Activated CD4-positive, CD25-positive, alpha-beta regulatory T cell treated with anti-CD3 and anti-CD28 coated beads, Interleukin-2, amount 50 U/mL, for 24 hours (primary cell): ENCODE measurements around the gene FJX1.
"Not testable (repeated sequence)": the region's sequence is repeated elsewhere in the genome, so short reads cannot be mapped to it uniquely, and the experiment has no call there.

Source experiments
- ATAC-seq, 2 donors: fragments of 150-1000 bp; cut with Tn5 transposase; one replicate each; pipeline ENCODE4 v1.10.0; 2021; ENCODE audit warnings: mild to moderate bottlenecking in 1 of 2, moderate library complexity in 1 of 2

The FJX1 gene

DNA sequence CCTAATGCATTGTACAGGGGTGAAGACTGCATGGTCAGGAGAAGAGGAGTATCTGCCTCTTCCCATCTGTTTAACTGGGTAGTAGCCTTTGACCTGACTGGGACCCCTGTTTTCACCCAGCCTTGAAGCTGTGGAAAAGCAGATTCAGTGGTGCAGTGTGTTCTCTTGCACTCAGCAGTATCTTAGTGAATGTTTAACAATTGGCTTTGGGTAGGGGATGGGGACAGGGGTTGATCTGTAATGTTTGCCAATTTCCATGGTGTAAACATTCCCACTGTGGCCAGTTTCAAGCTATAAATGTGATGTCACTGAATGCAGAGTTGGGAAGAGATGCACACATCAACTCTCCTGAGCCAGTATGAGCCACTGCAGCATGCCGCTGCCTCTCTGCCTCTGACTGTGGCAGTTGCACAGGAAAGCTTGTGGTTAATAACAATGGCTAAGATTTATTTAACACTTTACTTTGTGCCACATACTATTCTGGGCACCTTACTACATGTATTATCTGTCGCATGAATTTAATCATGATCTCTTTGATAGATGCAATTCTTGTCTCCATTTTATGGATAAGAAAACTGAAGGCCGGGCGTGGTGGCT is 15.7 kb downstream of the FJX1 start:
- no peak for ATAC-seq

DNA sequence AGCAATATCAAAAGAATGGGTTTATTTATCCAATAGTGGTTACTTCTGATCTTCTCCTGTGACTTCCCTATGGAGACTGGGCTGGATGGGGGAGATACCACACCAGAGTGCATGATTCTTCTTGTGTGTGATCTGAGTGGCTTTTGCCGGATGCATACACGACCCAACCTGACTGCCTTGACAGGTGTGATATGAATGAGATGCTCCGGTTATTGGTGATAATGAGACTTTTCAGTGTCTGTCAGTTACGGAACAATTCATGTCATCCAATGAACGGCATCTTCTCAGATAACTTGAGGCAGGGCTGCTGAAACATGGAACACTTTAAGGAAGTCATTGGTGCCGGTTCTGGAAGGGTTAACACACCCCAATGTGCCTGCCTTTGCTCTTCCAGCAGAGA is 17.7 kb downstream of the FJX1 start:
- no peak for ATAC-seq

DNA sequence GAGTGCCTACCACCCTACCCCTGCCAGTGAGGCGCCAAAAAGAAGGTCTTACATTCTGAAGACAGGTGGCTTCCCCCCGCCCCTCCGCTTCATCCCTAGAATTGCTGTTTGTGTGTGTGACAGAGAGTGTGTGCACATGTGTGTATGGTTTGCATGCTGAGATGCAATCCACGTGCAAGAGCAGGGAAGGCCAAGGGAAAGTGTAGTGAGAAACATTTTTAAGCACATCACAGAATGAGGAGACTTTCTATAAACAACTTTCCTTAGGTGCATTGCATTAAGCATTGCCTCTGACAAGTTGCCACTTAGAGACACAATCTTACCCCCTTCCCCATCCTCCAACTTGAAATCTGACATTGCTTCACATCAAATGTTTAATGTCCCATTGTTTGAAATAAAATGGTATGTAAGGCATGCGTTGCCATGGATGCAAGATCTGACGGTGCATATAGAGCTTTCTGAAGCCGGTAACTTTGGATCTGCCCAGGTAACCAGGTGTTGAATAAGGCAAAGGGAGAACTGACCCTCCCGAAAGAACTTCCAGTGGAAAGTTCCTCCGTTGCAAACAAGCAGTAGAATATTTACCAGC is 21.4 kb downstream of the FJX1 start:
- no peak for ATAC-seq

DNA sequence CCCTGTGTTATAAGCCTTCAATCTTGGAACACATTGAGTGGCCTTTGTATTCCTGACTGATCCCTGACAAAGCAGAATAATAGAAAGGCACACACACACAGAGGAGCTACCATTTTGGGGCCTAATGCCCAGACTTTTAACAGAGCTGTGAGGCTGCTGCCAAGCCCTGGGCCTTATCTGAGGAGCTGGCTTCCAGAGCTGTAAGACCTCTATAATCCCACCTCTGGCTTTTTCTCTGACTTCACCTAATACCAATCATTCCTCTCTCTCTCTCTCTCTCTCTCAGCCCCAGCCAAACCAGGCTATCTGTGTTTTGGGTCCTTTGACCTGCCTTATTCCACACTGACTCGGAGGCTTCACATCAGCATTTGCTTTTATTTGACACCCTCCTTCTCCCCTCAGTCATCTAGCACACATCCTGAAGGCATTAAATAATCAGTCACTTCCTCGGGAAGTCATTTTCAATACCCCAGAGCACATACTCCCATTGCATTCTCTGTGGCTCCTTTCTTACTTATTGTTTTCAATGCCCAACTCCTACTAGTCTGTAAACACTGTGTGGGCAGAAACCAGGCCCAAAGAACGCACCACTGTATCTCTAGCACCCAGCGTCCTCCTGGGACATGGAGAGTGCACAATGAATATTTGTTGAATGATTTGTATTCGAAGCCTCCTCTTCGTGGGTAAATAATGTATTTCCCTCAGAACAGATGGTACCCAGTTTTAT is 23.1 kb downstream of the FJX1 start:
- no peak for ATAC-seq

DNA sequence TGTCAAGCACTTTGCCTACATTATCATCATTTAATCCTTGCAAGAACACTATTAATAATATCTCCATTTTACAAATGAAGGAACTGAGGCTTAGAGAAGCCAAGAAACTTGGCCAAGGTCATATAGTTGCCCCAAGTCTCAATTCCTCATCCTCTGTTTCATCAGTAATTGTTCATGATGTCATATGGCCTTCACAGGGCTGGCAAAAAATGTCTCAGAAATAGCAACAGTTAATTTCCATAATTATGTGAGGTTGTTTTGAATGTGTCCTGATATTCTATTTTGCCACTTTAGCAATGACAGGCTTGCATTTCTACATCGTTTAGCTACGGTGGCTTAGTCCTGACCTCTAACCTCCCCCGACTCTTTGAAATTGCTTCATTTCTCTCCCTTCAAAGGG is 23.7 kb downstream of the FJX1 start:
- ATAC-seq = no peak

DNA sequence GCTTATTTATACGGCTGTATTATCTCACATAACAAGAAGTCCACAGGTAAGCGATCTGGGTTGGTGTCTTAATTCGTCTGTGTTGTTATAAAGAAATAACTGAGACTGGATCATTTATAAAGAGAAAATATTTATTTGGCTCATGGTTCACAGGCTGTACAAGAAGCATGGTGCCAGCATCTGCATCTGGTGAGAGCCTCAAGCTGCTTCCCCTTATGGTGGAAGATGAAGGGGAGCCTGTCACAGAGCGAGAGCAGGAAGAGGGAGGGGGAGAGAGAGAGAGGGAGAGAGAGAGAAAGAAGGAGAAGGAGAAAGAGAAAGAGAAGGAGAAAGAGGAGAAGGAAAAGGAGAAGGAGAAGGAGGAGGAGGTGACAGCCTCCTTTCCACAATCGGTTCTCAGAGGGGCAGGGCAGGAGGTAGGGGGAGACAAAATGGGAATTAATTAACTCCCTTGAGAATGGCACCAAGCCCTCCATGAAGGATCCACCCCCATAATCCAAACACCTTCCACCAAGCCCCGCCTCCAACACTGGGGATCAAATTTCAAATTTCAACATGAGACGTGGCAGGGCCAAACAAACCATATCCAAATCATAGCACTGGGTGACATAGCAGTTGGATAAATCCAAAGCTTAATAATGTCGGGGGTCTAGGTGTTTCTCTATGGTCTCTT is 29.3 kb downstream of the FJX1 start:
- no peak for ATAC-seq

DNA sequence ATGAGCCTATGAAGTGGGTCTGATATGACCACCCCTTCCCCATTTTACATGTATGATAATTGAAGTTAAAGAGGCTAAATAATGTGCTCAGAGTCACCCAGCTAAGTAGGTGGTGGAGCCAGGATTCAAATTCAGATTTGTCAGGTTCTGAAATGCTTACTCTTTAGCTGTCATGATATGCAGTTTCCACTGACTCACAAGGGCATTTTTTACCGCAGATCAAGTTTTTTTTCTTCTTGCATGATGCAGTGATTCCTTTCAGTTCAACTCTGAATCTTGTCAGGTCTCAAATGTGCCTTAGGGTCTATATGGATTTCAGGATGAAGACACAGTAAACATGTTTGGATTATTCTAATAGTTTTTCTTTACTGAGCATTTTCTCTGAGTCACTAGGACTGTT is 31.7 kb downstream of the FJX1 start:
- peak; percentile 68 to 70 for ATAC-seq

DNA sequence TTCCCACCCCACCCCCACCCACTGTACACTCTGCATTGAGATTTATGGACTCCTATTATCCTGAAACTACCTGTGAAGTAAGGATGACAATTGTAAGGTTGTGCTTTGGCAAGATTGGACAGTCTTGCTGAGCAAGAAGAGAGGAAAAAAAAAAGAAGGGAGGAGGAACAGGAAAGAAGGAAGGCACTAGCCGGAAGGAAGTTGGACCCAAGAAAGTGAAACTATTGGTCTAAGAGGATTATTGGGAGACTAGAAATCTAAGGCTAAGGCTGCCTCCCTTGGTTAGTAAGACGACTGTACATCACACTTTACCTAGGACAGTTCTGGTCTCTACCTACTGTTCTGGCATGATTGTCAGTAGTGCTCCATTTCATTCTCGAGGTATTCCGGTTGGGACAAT is 32.2 kb downstream of the FJX1 start:
- no peak for ATAC-seq

DNA sequence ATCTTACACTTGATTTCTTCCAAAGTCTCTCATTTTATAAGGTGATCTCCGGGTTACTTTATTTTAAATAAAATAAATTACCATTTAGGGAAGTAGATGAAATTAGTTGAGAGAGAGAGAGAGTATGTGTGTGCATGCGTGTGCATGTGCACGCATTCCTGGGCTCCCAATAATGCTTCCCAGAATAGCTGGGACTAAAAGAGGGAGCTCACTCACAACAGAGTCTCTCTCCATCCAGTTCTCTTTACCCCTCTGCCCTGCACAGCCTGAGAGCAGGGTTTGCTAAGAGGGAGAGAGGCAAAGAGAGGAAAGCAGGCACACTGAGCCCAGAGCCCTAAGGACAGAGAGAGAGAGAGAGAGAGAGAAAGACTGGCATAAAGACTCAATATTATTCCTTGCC is 33.0 kb downstream of the FJX1 start:
- no peak for ATAC-seq

DNA sequence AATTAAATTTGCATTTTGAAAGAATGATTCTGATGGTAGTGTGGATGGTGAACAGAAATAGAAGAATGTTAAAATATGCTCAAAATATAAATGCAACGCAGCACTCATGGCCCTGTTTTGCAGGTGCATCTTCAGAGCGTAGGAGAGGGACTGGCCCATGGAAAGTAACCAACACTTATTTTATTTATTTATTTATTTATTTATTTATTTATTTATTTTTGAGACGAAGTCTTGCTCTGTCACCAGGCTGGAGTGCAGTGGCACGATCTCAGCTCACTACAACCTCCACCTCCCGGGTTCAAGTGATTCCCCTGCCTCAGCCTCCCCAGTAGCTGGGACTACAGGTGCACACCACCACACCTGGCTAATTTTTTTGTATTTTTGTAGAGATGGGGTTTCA is 34.5 kb downstream of the FJX1 start:
- ATAC-seq = not testable (repeated sequence)

DNA sequence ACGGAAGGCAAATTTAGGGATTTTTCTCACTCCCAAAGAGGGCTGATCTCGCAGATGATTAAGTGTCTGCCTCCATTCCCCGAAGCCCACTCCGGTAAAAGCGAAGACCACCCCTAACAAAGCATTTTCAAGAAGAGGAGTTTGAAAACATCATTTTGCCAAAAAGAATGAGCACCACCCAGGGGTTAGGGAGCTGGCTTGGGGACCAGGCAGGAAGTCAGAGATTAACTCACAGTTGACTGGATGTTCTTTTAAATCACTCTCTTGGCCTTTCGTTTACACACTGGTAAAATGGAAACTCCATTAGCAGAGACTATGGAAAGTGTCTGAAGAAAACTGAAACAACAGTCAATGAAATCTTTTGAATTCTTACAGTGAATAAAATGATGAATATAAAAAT is 36.5 kb downstream of the FJX1 start:
- ATAC-seq = no peak

DNA sequence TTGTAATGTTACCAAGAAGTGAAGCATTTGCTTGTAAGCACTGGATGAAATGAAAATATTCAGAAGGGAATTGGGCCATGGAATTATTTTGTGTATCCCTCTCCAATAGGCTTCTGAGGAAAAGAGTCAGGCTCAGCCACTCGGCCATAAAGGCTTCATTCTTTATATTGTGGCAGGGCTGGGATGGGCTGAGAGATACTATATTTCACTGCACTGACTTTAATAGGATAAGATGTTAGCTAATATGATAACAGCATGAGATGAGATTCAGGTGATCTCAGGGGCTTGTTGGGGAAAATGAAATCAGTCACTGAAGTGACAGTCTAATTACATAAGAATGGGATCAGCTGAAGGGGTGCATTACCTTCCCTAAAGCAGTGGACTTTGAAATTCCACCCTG is 37.0 kb downstream of the FJX1 start:
- ATAC-seq = no peak

DNA sequence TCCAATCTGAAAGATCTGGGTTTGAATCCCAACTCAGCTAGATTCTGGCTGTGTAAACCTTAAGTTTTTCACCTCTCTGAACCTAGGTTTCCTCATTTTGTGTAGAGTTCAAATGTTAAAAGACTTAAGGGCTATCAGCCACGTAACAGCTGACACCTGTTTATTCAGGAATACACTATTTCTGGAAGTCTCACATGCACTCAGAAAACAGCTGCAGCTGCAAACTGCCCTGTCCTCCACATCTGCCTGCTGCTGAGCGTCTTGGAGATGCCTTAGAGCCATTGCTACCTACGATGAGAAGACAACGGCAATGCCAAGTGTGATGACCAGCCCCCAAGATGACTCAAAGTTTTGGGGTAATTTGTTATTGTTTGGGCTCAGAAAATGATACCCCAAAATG is 37.6 kb downstream of the FJX1 start:
- ATAC-seq = no peak

DNA sequence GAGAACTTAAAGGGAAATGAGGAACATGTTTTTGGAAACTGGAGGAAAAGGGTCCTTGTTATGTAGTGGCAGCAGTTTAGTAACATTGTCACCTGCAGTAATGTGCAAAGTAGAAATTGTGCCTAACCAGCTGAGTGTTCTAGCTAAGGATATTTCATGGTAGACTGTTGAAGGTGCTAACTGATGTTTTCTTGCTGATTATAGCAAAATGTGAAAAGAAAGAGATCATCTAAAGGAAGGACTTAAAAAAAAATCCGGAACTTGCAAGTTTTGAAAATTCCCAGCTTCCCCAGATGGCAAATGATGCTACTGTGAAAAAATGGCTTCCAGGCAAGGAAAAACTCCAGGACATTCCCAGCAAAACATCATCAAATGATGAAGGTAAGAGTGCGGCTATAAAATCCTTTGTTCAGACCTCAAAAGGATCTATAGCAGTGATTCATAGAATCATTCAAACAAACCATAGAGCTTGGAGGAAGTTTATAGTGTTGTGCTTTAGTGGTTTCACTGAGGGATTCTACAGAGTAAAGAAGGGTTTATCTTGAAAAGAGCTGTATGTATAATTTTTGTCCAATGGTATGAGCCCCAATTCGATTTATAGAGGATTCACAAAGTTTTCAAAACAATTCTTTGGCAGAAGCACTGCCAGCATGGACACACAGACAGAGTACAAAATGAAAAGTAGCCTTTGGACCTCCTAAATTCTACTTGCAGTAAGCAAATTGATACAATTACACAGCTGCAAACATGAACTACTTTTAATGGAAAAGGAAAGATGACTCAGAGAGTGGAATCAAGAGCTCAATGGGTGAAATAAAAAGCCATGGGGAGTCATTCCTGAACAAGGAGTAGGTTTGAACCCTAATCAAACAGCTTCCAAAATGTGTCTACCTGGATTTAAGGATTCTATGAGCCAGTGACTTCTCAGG is 40.0 kb downstream of the FJX1 start:
- no peak for ATAC-seq

DNA sequence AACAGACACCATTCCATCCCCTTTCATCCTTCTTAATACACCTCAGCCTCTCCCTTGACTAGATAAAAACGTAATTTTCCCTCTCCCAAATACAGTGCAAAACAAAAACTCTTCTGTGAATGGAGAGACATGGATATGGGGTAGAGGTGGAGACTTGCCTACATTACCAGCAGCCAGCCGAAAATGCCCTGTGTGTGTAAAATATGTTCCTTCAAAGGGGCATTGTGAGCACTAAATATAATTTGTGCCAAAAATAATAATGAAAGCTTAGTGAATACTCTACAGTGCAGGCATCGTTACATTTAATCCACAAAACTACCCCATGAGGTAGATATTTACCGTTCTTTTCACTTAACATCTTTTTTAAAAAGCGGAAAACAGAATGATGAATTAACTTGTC is 43.3 kb downstream of the FJX1 start:
- no peak for ATAC-seq

DNA sequence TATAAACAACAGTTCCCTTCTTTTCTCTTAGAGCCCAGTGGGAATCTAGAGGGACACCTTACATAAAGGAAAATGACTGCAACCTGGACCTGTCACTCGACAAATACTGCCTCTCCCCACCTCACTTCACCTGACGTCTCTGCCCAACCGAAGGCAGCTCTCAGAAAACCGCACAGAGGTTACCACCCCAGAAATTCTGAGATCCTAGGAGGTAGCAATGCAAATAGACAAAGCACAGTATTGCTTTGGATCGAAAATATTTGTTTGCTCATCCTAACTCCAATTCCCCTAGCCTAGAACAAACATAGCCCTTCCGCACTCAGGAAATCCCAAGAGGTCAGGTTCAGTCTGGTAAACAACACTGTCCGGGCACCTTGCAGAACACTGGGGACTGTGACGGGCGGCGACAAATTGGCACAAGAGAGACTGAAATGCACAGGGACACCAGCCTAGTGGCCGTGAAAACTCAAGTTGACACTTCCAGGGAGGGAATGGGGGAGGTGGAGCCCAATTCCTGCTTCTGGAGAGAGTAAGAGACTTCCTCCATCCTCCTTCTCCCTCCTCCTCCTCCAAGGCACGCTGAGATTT is 43.9 kb downstream of the FJX1 start:
- ATAC-seq = peak; percentile 7 to 11

DNA sequence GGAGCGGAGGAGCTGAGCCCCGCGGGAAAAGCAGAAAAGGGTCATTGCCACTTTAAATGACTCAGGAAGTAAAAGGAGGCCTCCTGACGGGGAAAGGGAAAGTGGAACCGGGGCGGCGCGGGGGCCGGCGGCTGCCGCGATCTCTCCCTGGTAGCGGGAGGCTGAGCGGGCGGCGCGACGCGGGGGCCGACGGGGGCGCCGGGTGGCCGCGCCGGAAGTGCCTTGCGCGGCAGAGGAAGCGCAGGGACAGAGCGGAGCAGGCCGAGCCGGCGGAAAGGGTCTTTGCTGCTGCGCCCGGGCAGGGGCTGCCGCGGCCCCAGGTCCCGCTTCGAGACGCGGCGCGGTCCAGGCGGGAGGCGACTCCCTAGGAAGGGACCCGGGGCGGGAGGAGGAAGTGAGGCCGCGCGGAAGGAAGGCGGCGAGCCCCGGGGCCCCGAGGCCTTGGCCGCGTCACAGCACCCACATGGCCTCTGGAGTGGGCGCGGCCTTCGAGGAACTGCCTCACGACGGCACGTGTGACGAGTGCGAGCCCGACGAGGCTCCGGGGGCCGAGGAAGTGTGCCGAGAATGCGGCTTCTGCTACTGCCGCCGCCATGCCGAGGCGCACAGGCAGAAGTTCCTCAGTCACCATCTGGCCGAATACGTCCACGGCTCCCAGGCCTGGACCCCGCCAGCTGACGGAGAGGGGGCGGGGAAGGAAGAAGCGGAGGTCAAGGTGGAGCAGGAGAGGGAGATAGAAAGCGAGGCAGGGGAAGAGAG is 44.6 kb downstream of the FJX1 start, which contains the start of gene TRIM44:
Gene TRIM44 (plus strand): TSS at position 127 of the 759 bp plus-strand sequence. CDS start 337 bp downstream, at position 464.
- peak; percentile 88 for ATAC-seq

DNA sequence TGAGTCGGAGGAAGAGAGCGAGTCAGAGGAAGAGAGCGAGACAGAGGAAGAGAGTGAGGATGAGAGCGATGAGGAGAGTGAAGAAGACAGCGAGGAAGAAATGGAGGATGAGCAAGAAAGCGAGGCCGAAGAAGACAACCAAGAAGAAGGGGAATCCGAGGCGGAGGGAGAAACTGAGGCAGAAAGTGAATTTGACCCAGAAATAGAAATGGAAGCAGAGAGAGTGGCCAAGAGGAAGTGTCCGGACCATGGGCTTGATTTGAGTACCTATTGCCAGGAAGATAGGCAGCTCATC is 45.1 kb downstream of the FJX1 start:
- ATAC-seq = no peak

DNA sequence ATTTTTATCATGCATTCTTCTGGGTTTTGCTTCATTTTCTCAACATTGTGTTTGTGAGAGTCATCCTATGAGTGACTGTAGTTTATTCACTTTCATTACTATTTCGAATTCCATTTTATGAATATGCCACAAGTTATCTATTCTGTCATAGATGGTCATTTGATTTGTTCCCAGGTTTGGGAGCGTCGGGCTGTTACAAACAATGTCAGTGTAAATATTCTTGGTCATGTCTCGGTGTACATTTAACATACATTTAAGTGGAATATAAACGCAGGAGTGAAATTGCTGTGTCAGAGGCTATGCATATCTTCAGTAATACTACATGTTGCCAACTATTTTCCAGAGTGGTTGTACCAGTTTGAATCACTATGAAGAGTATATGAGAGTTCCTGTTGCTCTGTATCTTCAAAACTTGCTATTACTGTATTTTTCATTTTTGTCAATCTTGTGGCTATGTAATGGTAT is 46.7 kb downstream of the FJX1 start:
- no peak for ATAC-seq

DNA sequence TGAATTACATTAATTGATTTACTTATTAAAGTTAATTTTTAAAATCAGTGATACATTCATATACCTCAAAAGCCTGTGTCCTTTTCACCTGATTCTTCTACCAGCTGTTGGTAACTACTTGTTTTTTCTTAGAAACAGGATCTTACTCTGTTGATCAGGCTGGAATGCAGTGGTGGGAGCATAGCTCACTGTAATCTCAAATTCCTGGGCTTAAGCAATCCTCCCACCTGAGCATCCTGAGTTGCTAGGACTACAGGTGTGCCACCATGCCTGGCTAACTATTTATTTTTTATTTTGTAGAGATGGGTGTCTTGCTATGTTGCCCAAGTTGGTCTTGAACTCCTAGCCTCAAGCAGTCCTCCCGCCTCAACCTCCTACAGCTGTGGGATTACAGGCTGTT is 49.0 kb downstream of the FJX1 start:
- ATAC-seq = no peak

DNA sequence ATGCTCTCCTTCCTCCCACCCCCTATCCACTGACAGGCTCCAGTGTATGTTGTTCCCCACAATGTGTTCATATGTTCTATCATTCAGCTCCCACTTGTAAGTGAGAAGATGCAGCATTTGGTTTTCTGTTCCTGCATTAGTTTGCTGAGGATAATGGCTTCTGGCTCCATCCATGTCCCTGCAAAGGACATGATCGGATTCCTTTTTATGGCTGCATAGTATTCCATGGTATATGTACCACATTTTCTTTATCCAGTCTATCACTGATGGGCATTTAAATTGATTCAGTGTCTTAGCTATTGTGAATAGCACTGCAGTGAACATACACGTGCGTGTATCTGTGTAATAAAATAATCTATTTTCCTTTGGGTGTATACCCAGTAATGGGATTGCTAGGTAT is 50.1 kb downstream of the FJX1 start:
- ATAC-seq = not testable (repeated sequence)
